GM21367 (cell line): Measurements from ENCODE around the gene EYS.

ENCODE experiments used
- ATAC-seq: cut with Tn5 transposase; IDR thresholded peaks from one replicate; pipeline ENCODE4 v1.9.1; 2021; ENCODE audit not compliant: unreplicated experiment

Gene EYS

DNA sequence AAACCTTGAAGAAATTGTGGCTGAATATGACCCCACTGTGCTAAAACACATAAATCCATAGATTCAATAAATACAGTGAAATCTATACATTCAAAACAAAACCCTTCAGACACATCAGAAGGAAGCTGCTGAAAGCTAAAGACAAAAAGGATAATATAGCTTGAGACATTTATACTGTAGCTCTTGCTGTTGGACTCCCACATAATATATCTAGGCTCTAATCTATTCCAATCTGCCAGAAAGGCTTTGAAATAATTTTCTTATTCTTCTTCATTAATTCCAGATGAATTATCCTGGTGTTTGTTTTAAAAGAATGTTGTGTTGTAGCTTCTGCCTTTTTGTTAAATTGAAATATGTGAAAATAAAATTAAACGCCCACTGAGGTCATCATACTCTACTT, 454.0 kb downstream of the EYS start:
- no peak for ATAC-seq

DNA sequence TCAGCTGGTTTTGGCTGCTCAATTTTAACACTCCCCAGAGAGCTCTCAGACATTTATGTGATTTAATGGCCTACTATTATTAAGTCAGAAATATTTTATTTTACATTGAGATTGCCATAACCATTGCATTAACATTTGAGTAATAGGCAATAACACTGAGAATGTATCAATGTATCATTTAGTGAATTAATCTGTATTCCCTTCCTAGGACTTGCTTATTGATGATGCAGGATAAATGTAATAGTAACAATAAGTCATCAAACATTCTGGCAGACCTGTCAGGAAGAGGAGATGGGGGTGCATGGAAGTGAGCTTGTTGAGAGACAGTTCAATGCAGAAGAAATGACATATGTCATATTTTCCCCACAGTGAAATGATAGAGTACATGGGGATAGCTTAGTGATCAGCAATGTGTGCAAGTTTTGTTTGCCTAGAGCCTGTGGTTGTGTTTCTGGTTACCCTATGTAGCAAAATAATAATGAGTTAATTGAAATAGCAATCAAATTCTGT, 458.9 kb downstream of the EYS start:
- no peak for ATAC-seq

DNA sequence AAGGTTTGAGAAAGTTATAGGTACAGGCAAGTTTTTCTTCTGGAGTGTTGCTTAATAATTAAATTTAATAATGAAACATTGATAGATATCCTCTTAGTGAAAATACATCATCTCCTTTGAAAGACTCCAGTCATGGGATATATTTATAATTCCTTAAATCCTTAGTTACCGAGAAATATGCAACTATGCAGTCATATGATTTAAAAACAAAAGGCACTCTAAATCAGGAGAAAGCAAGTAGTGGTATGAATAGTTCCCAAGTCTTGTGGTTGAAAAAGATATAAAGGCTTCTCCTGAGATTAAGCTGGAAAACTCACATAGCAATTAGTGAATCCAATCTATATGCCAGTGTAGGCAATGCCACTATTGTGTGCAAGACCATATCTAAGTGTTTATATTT, 475.4 kb downstream of the EYS start:
- ATAC-seq = no peak

DNA sequence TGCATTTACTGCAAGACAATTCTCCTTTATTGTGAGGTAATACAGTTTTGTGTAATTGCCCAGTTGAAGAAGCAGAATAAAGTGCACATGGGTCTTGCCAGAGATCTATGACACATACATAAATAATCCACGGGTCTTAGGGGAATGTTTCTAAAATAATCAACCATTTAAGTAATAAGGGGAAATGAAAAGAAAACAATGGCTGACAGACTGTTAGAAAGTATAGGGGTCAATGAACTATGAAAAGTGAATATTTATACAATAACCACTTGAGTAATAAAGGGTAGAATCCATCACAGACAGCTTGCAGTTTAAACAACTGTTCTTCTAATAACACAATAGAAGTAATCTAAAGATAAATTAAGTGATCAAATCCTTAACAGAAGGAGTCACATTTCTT, 477.2 kb downstream of the EYS start:
- no peak for ATAC-seq

DNA sequence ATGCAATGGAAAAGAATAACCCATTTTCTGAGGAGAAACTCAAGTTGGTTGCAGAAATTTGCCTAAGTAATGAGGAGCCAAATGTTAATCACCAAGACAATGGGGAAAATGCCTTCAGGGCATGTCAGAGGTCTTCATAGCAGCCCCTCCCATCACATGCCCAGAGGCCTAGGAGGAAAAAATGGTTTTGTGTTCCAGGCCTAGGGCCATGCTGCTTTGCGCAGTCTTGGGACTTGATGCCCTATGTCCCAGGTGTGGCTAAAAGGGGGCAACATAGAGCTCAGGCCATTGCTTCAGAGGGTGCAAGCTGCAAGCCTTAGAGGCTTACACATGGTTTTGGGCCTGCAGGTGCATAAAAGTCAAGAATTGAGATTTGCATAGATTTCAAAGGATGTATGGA, 485.9 kb downstream of the EYS start:
- ATAC-seq = no peak

DNA sequence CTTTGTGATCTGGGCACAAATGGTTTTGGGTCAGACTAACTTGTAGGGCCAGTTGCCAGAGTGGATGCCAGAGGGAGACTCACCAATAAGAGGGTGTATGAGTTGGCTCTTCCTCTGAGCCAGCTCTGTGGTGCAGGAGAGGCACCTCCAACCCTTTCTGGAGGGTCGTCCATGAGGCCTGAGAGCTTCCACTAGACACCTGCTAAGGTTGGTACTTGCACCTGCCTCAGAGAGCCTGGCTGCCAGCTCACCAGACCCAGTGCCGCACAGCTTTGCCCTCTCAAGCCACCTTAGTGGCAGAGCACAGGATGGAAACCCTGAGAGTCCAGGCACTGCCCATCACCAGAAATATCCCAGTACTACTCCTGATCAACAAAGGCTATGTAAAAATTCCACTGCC, 504.3 kb downstream of the EYS start:
- ATAC-seq = no peak

DNA sequence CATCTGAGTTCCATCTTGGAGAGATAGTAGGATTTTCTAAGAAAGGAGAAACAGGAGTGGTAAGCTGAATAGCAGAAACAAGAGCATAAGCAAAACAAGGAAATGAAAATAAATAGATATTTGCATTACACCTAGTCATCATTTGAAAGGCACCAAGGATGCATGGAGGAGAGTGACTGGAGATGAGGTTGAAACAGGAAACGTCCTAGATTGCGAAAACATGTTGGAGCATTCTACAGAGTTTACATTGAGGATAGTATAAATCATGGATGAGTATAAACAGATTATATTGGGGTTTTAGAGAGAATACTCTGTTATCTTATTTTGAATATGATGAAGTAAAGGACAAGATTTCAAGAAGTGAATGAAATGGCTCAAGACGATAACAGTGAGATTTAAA, 507.3 kb downstream of the EYS start:
- no peak for ATAC-seq

DNA sequence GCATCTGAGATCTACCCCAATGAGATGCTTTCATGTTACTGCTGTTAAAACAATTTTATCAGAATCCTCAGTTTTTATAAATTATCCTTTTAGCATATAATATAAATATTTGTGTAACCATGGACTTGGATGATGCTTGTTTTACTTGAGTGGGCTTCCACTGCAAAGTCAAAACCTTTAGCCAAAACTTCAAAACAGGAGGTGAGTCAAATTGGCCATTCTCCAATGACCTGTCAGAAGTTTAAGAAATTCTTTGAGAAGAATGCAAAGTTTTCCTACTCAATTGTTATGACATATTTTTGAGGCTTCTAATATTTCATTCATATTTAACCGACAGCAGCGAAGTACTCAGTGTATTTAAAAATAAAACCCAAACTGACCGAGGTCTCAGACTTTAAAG, 507.9 kb downstream of the EYS start:
- no peak for ATAC-seq

DNA sequence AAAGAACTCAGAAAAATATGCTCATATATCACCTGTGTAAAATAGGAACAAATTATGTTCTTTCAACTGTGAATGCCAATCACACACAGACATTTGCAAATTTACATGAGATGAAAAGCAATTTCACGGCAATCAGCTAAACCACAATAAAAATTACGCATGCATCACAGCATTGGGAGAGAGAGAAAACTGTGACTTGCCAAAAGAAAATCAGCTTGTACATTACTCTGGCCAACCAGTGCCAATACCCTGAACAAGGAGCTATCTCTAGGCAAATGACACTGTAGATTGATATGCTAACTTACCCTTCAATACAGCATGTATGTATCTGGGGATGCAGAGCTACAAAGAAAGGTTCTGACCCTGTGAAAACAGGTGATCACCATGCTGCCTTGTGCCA, 515.6 kb downstream of the EYS start:
- no peak for ATAC-seq

DNA sequence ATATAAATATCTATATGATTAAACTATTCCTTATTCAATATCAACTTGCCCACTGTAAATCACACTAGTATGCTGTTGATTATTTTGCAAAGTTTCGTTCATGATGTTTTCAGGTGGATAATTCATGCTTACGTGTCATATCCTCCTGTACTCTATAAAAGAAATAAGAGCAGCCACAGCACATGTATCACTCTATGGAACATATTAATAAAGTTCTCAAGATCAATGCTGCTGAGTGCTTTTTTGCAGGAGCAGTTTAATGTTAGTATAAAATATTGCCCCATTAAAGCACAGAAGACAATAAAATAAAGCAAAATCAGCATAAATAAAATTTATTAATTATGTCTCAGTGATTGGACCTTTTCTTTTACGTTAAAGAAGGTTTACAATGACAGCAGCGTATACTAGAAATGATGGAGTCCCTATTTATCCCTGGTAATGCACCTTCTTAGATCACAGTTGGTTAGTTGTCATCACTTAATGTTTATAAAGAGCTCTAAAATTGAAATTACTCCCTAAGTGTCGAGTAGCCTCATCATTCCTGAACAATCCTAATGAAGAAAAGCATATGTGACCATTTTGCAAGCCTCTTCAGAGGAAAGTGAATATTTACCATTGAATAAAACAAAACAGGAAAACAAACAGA, 517.7 kb downstream of the EYS start:
- ATAC-seq = no peak

DNA sequence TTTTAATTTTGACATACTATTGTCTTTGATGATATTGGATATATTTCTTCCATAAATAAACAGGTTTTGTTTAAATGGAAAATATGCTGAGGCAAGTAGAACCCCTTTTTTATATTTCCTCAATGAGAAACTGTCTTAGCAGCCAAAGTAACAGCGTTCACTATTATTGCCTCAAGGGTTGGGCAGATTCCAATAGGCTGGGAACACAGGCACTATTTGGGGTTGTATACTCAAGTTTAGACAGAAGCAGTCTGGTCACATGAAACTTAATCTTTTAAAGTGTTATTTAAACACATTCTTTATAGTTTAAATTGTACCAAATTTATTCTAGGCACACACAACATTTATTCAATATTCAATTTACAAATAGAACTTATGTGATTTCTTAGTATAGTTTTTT, 520.2 kb downstream of the EYS start:
- ATAC-seq = no peak

DNA sequence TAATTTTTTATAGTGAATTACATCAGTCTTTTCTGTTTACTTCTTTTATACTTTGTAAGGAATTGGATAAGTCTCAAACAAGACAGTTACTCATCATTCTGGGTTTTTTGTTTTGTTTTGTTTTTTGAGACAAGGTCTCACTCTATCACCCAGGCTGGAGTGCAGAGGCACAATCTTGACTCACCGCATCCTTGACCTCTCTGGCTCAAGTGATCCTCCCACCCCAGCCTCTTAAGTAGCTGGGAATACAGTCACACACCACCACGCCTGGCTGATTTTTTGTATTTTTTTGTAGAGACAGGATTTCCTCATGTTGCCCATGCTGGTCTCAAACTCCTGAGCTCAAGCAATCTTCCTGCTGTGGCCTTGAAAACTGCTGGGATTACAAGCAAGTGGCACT, 524.3 kb downstream of the EYS start:
- no peak for ATAC-seq

DNA sequence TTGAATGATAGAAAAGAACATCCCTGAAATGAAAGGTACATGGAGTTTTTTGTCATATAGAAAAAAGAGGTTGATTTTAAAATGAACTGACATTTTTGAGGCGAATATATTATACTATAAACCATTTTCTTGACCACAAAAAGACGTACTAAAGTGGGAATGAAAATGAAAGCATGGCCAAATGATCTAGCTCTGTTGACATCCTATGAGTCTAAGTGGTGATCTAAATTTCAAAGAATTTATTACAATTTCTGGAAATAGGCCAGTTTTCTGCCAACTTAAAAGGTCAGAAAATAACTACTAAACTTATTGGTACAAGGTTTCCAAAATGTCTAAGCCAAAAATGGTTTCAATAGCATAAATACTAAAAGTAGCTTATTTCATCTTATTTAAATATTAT, 536.8 kb downstream of the EYS start:
- no peak for ATAC-seq

DNA sequence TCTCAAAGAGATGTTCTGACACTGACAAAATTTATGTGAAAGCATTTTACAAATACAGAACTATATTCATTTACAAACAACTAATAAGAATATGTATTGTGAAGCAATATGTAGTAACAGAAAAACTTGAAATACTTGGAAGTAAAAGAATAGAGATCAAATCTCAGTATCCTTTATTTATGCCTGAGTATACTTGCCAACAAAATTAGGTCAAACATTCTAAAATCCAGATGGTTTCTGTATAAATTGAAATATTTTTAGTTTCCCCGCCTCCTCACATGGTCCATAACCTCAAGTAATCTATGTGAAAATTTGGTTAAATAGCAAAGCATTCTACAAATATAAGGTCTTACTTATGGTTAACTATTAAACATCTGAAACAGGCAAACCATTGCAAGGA, 545.4 kb downstream of the EYS start:
- ATAC-seq = no peak

DNA sequence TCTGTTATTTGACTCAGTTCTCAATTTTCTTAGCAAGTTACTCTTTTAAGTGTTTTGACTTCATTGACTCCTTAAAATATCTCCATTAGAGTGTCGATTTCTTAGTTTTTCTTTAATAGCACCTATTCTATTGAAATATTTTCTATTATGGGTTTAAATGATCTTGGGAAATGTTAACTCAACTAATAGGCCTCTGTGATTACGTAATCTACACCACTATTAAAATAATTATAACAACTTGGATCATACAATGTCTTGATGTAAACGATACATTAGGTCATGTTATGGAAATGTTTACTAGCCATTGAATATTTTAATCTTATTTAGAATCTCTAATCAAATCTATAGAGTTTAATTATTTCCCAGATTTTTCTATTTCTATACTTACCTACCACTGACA, 550.0 kb downstream of the EYS start:
- ATAC-seq = no peak

DNA sequence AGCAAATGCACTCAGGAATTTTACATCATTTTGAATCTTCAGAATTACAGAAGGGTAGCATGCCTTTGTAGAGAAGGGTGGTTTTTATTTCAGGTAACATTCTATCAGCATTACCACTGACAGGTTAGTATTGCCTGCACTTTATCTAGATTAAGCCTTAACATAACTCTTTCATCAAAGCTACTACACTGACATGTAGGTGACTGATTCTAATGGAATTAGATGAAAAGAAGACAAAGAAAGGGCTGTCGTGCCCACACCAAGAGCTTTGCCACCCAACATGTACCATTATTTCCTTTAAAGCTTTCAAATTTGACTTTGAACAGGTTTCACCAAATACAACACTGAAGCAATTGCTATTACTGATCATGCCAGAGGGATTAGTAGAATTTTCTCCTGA, 551.9 kb downstream of the EYS start:
- no peak for ATAC-seq

DNA sequence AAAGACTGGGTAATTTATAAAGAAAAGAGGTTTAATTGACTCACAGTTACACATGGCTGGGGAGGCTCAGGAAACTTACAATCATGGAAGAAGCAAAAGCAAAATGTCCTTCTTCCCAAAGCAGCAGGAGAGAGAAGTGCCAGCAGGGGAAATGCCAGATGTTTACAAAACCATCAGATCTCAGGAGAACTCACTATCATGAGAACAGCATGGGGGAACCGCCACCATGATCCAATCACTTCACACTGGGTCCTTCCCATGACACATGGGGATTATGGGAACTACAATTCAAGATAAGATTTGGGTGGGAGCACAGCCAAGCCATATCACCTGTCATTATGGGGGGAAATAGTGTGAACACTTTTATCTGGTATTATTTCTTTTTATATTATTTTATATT, 557.2 kb downstream of the EYS start:
- no peak for ATAC-seq

DNA sequence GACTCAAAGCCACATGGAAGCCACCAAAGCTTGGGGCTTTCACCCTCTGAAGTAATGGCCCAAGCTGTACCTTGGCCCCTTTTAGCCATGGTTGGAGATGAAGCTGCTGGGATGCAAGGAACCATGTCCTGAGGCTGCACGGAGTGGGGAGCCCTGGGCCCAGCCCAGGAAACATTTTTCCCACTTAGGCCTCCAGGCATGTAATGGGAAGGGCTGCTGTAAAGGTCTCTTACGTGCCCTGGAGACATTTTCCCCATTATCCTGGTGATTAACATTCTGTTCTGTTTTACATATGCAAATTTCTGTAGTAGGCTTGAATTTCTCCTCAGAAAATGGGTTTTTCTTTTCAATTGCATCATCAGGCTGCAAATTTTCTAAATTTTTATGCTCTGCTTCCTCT, 558.2 kb downstream of the EYS start:
- no peak for ATAC-seq

DNA sequence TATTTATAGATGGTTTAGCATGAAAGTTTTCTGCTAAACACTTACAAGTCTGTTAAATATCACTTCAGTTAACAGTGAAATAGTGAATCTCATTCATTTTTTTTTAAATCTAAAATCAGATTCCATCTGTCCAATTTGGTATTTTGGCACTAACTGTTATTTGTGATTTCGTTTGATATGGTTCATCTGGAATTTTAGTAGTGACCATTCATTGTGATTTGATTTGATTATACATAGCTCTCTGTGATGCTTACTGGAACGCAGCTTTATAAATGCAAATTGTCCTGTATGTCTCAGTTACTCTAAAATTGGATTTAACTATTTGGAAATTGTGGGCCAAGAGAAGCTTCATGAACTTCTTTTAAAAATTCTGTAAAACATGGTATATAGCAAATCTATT, 571.5 kb downstream of the EYS start:
- ATAC-seq = no peak

DNA sequence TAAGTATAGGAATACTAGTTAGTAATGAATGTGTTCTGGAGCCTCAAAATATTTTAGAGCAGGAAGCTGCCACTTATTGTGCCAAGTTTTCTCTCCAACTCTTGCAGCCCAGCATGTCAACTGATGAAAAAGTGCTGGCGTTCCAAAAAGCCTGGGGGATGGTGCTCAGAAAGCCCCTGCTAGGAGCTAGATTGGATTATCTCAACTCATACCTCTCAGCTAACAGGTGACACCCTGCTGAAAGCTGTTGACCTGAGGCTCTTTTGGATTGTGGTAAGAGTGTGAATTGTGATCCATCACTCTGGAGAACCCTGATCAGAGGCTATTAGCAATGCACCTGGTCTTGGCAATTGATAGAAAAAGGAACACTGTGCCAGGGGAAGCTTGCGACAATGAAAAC, 580.4 kb downstream of the EYS start:
- ATAC-seq = no peak

DNA sequence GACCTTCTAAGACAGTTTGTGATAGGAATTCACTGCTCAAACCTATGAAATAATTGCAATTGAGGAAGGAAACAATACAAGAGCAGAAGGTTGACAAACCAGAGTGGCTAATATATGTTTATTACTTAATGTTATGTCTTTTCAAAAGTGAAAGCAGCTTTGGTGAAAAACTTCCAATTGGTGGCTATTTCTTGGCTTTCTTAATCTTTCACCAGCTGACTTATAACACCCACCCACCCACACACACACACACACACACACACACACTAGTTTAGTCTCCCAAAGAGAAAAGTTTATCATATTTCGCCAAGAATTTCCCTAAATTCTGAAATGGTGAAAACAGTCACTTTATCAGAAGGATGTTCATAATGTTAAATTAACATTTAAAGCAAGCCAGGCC, 583.5 kb downstream of the EYS start:
- no peak for ATAC-seq

DNA sequence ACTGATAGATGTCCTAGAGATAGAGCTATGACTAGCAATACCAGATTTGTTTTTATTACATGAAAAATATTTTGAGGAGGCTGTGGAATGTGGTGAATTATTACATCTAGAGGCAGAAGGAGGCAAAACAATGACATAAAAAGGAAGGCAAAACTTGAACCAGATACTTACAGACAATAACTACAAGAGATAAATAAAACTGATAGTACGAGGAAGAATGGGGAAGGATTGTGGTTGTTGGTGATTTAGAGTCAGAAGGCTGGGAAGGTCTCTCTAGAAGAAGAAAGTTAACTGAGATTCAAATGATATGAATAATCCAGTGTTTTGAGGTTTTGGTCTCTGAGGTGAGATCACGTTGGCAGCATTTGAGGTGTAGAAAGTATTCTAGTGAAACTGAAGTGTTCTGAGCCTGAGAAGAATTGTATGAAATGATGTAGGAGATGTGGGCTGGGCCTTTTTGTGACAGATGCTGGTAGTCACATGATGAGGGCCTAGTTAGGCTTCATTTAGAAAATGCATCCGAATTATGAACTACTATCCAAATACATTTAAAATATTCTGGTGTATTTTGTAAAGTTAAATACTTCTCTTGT, 589.1 kb downstream of the EYS start:
- ATAC-seq = no peak

DNA sequence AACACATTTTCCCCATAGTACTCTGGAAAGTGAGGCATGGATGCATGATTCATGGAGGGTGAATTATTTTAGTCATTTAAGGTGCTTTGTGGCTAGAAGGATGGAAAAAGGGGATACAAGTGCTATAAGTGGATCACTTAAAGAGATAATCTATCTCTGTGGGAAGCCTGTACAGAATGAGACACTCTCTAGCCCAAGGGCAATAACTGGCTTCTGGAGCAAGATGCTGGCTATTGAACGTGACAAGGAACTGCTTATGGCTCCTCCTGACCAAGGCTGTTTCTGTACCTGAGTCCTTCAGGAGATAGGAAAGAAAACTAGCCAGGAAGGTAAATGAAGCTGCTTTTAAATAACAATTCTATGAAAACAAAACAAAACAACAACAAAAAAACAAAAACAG, 590.7 kb downstream of the EYS start:
- ATAC-seq = no peak
